Peyer's patch (tissue), 4 donors: ENCODE data around the gene DCAF6. TPM values are rescaled to one million over a fixed set of nuclear protein-coding genes. Genes with fewer than 3 reads are reported as not detected.

Experiments
- DNase-seq, 3 donors: peaks; one replicate each; pipeline ENCODE4 v3.0.0-alpha.2; 2017 to 2019
- H3K27ac ChIP-seq, 4 donors: fragments of 200-600 bp; sonication (generic); one replicate each; pipeline ENCODE4 v1.5.1; 2016 to 2019
- H3K27me3 ChIP-seq, 2 donors: fragments of 200-600 bp; sonication (generic); one replicate each; pipeline ENCODE4 v1.5.1; 2019
- H3K36me3 ChIP-seq, 3 donors: fragments of 200-600 bp; sonication (generic); one replicate each; pipeline ENCODE4 v1.5.1; 2016 to 2019
- H3K4me1 ChIP-seq, 4 donors: fragments of 200-600 bp; sonication (generic); one replicate each; pipeline ENCODE4 v1.5.1; 2016 to 2019
- H3K4me3 ChIP-seq, 4 donors: fragments of 200-600 bp; sonication (generic); 1 replicate in 3 of 4; 2 replicates in 1 of 4; pipeline ENCODE4 v1.5.1; 2016 to 2019; ENCODE audit warnings: mild to moderate bottlenecking in 1 of 4
- H3K9me3 ChIP-seq, 4 donors: fragments of 200-600 bp; sonication (generic); one replicate each; pipeline ENCODE4 v1.5.1; 2016 to 2019; ENCODE audit warnings: mild to moderate bottlenecking in 1 of 4
- CTCF ChIP-seq, 6 experiments: fragments of 450-650 bp in 4 of 6; fragments of 200-600 bp in 2 of 6; sonication (generic) in 1 of 6; IDR thresholded peaks; one replicate each; pipeline ENCODE4 v1.5.1; 2017 to 2019; ENCODE audit warnings: antibody characterized with exemption in 6 of 6, mild to moderate bottlenecking in 3 of 6, moderate library complexity in 1 of 6
- POLR2A ChIP-seq, 2 donors: fragments of 450-650 bp; IDR thresholded peaks; one replicate each; pipeline ENCODE4 v1.5.1; 2017; ENCODE audit warnings: antibody characterized with exemption in 2 of 2, mild to moderate bottlenecking in 2 of 2, moderate library complexity in 2 of 2
- total RNA-seq, 4 donors: library from RNA; depleted of rRNA; stranded (reverse); fragments of >200 nt; gene quantifications; one replicate each; pipeline ENCODE4 v1.1.0, GENCODE V29; 2016

DCAF6 gene
- total RNA-seq, 4 donors from 2014 or later = 106 to 139 (median 114) TPM

- TF ChIP-seq CTCF (IDR thresholded peaks at IDR 0.05) = no peak
- TF ChIP-seq POLR2A (IDR thresholded peaks at IDR 0.05) = no peak
- H3K4me1 ChIP-seq = no peaks in the 10 kb centered on the region
- no peaks in the 10 kb centered on the region for H3K27me3 ChIP-seq
- no peak for DNase-seq
- H3K36me3 ChIP-seq = peaks cover 0 to 12% (median 0%) of the 10 kb centered on the region in 3 donors
- H3K27ac ChIP-seq = no peak overlapping the region
- H3K4me3 ChIP-seq = no peak overlapping the region
- H3K9me3 ChIP-seq = no peaks in the 10 kb centered on the region
Measured at GRCh38 chr1:167984886-167985489, 48.5 kb downstream of the DCAF6 start.

DNA sequence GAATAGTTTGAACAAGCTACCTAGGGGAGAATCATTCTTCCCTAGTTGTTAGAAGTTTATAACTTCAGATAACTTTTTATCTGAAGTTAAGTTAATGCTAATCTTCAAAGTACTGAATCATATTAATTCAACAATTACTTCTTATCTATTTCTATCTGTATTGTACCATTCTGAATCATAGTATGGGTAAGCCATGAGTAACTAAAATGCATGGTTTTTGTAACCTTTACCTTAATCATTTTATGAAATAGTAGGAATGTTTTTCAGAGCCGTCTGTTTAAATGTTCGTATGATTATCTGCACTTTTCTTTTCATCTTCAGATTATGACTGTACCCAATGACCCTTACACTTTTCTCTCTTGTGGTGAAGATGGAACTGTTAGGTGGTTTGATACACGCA is 50.7 kb downstream of the DCAF6 start:
- Histone ChIP-seq H3K4me3 (no peak overlapping the region), H3K27me3 (no peaks in the 10 kb centered on the region), H3K9me3 (no peaks in the 10 kb centered on the region), H3K27ac (no peak overlapping the region), H3K36me3 (peaks cover 0 to 13% (median 0%) of the 10 kb centered on the region in 3 donors), H3K4me1 (no peaks in the 10 kb centered on the region)
- DNase-seq = no peak
- TF ChIP-seq CTCF (IDR thresholded peaks at IDR 0.05) (no peak), POLR2A (IDR thresholded peaks at IDR 0.05) (no peak)

DNA sequence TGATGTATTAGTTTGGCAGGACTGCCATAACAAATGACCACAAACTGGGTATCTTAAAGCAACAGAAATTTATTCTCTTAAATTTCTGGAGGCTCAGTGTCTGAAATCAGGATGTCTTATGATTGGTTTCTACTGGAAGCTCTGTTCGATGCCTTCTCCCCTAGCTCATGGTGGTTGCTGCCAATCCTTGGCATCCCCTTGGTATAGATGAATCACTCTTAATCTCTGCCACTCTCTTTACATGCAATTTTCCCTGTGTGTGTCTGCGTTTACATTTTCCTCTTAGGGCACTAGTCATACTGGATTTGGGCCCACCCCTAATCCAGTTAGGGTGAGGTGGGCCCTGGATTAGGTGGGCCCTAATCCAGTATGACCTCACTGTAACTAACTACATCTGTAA is 55.1 kb downstream of the DCAF6 start:
- Histone ChIP-seq H3K27me3 (no peaks in the 10 kb centered on the region), H3K4me1 (no peaks in the 10 kb centered on the region), H3K4me3 (no peak overlapping the region), H3K9me3 (no peaks in the 10 kb centered on the region), H3K36me3 (peaks cover 0 to 34% (median 0%) of the 10 kb centered on the region in 3 donors), H3K27ac (no peak overlapping the region)
- DNase-seq = no peak
- TF ChIP-seq POLR2A (IDR thresholded peaks at IDR 0.05) (no peak), CTCF (IDR thresholded peaks at IDR 0.05) (no peak)

- Histone ChIP-seq H3K4me1 (no peaks in the 10 kb centered on the region), H3K9me3 (no peaks in the 10 kb centered on the region), H3K4me3 (no peak overlapping the region), H3K27ac (no peak overlapping the region), H3K36me3 (peaks cover 0 to 40% (median 0%) of the 10 kb centered on the region in 3 donors), H3K27me3 (no peaks in the 10 kb centered on the region)
- DNase-seq = no peak
- TF ChIP-seq POLR2A (IDR thresholded peaks at IDR 0.05) = no peak
- no peak for TF ChIP-seq CTCF (IDR thresholded peaks at IDR 0.05)
Measured at GRCh38 chr1:167993720-167994119, 57.2 kb downstream of the DCAF6 start.

- no peaks in the 10 kb centered on the region for H3K27me3 ChIP-seq
- no peak overlapping the region for H3K4me3 ChIP-seq
- no peaks in the 10 kb centered on the region for H3K9me3 ChIP-seq
- H3K36me3 ChIP-seq = peaks cover 0 to 40% (median 0%) of the 10 kb centered on the region in 3 donors
- H3K27ac ChIP-seq = no peak overlapping the region
- no peaks in the 10 kb centered on the region for H3K4me1 ChIP-seq
- no peak for DNase-seq
- TF ChIP-seq CTCF (IDR thresholded peaks at IDR 0.05) = no peak
- TF ChIP-seq POLR2A (IDR thresholded peaks at IDR 0.05) = no peak
Measured at GRCh38 chr1:167994560-167994959, 58.1 kb downstream of the DCAF6 start.

GRCh38 chr1:167995038-167995437 is 58.6 kb downstream of the DCAF6 start:
- no peaks in the 10 kb centered on the region for H3K4me1 ChIP-seq
- no peaks in the 10 kb centered on the region for H3K27me3 ChIP-seq
- H3K9me3 ChIP-seq = no peaks in the 10 kb centered on the region
- no peak overlapping the region for H3K27ac ChIP-seq
- TF ChIP-seq CTCF (IDR thresholded peaks at IDR 0.05) = no peak
- no peak for TF ChIP-seq POLR2A (IDR thresholded peaks at IDR 0.05)
- no peak overlapping the region for H3K4me3 ChIP-seq
- H3K36me3 ChIP-seq = peaks cover 0 to 40% (median 0%) of the 10 kb centered on the region in 3 donors
- DNase-seq = no peak
